Dendritic cell treated with granulocyte-macrophage colony-stimulating factor and Interleukin-4, amounts not matched to agents 40 ng/mL and 50 ng/mL, for 4 days (primary cell): ENCODE measurements around the gene PI4K2A.
"Not testable (repeated sequence)": the region's sequence is repeated elsewhere in the genome, so short reads cannot be mapped to it uniquely, and the experiment has no call there.

ENCODE experiments used
- H3K27ac Mint-ChIP-seq: one replicate; pipeline ENCODE4 v1.8.0; 2022; ENCODE audit warnings: mild to moderate bottlenecking, mixed read lengths
- H3K27me3 Mint-ChIP-seq: one replicate; pipeline ENCODE4 v1.8.0; 2022; ENCODE audit warnings: mild to moderate bottlenecking, mixed read lengths
- H3K36me3 Mint-ChIP-seq: one replicate; pipeline ENCODE4 v1.8.0; 2022; ENCODE audit warnings: low read depth, mixed read lengths
- H3K4me1 Mint-ChIP-seq: one replicate; pipeline ENCODE4 v1.8.0; 2022; ENCODE audit warnings: low read depth, mixed read lengths
- H3K4me3 Mint-ChIP-seq: one replicate; pipeline ENCODE4 v1.8.0; 2022; ENCODE audit warnings: mild to moderate bottlenecking, moderate library complexity, mixed read lengths
- H3K9me3 Mint-ChIP-seq: one replicate; pipeline ENCODE4 v1.8.0; 2022; ENCODE audit warnings: mixed read lengths
- intact Hi-C: fragments of 100-400 bp; cut with micrococcal nuclease; formaldehyde crosslinking; loops from one replicate; pipeline ENCODE4 v1.15.0; 2022

Gene PI4K2A

GRCh38 chr10:97612386-97612785 lies 28.1 kb upstream of the PI4K2A start:
- Mint-ChIP-seq H3K27me3 (no peaks in the 10 kb centered on the region), H3K36me3 (no peaks in the 10 kb centered on the region)
- intact Hi-C loops: loop anchor here (5.0 kb wide), 1 partner anchor 40 kb away; the partner anchor contains the start of gene ANKRD2

GRCh38 chr10:97618285-97618684 lies 22.2 kb upstream of the PI4K2A start:
- Mint-ChIP-seq H3K27ac (no peak overlapping the region), H3K36me3 (no peaks in the 10 kb centered on the region), H3K4me3 (no peak overlapping the region), H3K27me3 (no peaks in the 10 kb centered on the region), H3K4me1 (no peaks in the 10 kb centered on the region), H3K9me3 (no peaks in the 10 kb centered on the region)
- intact Hi-C loops: no loop called here

More at GRCh38 chr10:97612386-97612785, 28.1 kb upstream of the PI4K2A start:
- no peaks in the 10 kb centered on the region for H3K9me3 Mint-ChIP-seq
- H3K4me3 Mint-ChIP-seq: no peak overlapping the region
- H3K4me1 Mint-ChIP-seq: no peaks in the 10 kb centered on the region
- no peak overlapping the region for H3K27ac Mint-ChIP-seq

GRCh38 chr10:97618733-97619132 lies 21.7 kb upstream of the PI4K2A start:
- Mint-ChIP-seq H3K9me3 (no peaks in the 10 kb centered on the region), H3K4me3 (no peak overlapping the region), H3K36me3 (no peaks in the 10 kb centered on the region), H3K4me1 (no peaks in the 10 kb centered on the region), H3K27ac (no peak overlapping the region), H3K27me3 (no peaks in the 10 kb centered on the region)
- intact Hi-C loops: no loop called here

- Mint-ChIP-seq H3K27me3 (no peaks in the 10 kb centered on the region), H3K4me3 (no peak overlapping the region), H3K27ac (no peak overlapping the region), H3K36me3 (no peaks in the 10 kb centered on the region), H3K9me3 (no peaks in the 10 kb centered on the region), H3K4me1 (no peaks in the 10 kb centered on the region)
- intact Hi-C loops: loop anchor here (10.0 kb wide), 1 partner anchor 118 kb away; no protein-coding TSS in a partner anchor
Observed at GRCh38 chr10:97623277-97623676, 17.2 kb upstream of the PI4K2A start.

GRCh38 chr10:97627731-97628130 lies 12.7 kb upstream of the PI4K2A start:
- Mint-ChIP-seq H3K9me3 (no peaks in the 10 kb centered on the region), H3K36me3 (no peaks in the 10 kb centered on the region), H3K4me1 (peaks cover 6% of the 10 kb centered on the region), H3K4me3 (no peak overlapping the region), H3K27me3 (peaks cover 2% of the 10 kb centered on the region), H3K27ac (no peak overlapping the region)
- intact Hi-C loops: loop anchor here (10.0 kb wide), 1 partner anchor 123 kb away; no protein-coding TSS in a partner anchor

- H3K27ac Mint-ChIP-seq: no peak overlapping the region
- peaks cover 11% of the 10 kb centered on the region for H3K4me1 Mint-ChIP-seq
- H3K36me3 Mint-ChIP-seq: peaks cover 3% of the 10 kb centered on the region
- peaks cover 2% of the 10 kb centered on the region for H3K27me3 Mint-ChIP-seq
- intact Hi-C loops: loop anchor here (10.0 kb wide), 1 partner anchor 123 kb away; no protein-coding TSS in a partner anchor
- no peak overlapping the region for H3K4me3 Mint-ChIP-seq
- no peaks in the 10 kb centered on the region for H3K9me3 Mint-ChIP-seq
Observed at GRCh38 chr10:97628228-97628627, 12.2 kb upstream of the PI4K2A start.

GRCh38 chr10:97629289-97629688 lies 11.2 kb upstream of the PI4K2A start:
- Mint-ChIP-seq H3K27me3 (peaks cover 2% of the 10 kb centered on the region), H3K4me1 (peaks cover 13% of the 10 kb centered on the region), H3K9me3 (no peaks in the 10 kb centered on the region), H3K27ac (no peak overlapping the region), H3K36me3 (peaks cover 6% of the 10 kb centered on the region), H3K4me3 (no peak overlapping the region)
- intact Hi-C loops: loop anchor here (10.0 kb wide), 1 partner anchor 124 kb away; no protein-coding TSS in a partner anchor

- intact Hi-C loops: no loop called here
- Mint-ChIP-seq H3K36me3 (peaks cover 6% of the 10 kb centered on the region), H3K4me1 (peaks cover 13% of the 10 kb centered on the region), H3K4me3 (no peak overlapping the region), H3K27me3 (peaks cover 2% of the 10 kb centered on the region), H3K27ac (no peak overlapping the region), H3K9me3 (no peaks in the 10 kb centered on the region)
Observed at GRCh38 chr10:97631098-97631497, 9.4 kb upstream of the PI4K2A start.

- Mint-ChIP-seq H3K9me3 (no peaks in the 10 kb centered on the region), H3K4me3 (peak within 1 kb of the TSS; percentile 97), H3K36me3 (peaks cover 6% of the 10 kb centered on the region), H3K4me1 (peaks cover 15% of the 10 kb centered on the region), H3K27ac (peak within 1 kb of the TSS; percentile 78), H3K27me3 (peaks cover 2% of the 10 kb centered on the region)
- intact Hi-C loops: no loop called here
Observed at GRCh38 chr10:97632949-97633884, 7.3 kb upstream of the PI4K2A start, which contains the start of gene MORN4. MORN4 (minus strand) TSS chr10:97633500; CDS start chr10:97619653, 13,847 bp downstream.

- Mint-ChIP-seq H3K36me3 (peaks cover 6% of the 10 kb centered on the region), H3K9me3 (no peaks in the 10 kb centered on the region), H3K27ac (peak overlapping the region; percentile 78), H3K27me3 (peaks cover 2% of the 10 kb centered on the region), H3K4me1 (peaks cover 19% of the 10 kb centered on the region), H3K4me3 (peak overlapping the region; percentile 97)
- intact Hi-C loops: no loop called here
Observed at GRCh38 chr10:97633921-97634320, 6.5 kb upstream of the PI4K2A start.

- peaks cover 4% of the 10 kb centered on the region for H3K27me3 Mint-ChIP-seq
- intact Hi-C loops: no loop called here
Observed at GRCh38 chr10:97635577-97635976, 4.9 kb upstream of the PI4K2A start.

GRCh38 chr10:97639090-97639489 lies 1.4 kb upstream of the PI4K2A start:
- H3K9me3 Mint-ChIP-seq, H3K27me3 Mint-ChIP-seq, intact Hi-C loops, H3K27ac Mint-ChIP-seq, H3K4me3 Mint-ChIP-seq: not testable (repeated sequence)
- Mint-ChIP-seq H3K36me3 (peaks cover 26% of the 10 kb centered on the region), H3K4me1 (peaks cover 27% of the 10 kb centered on the region)

More at GRCh38 chr10:97635577-97635976, 4.9 kb upstream of the PI4K2A start:
- H3K36me3 Mint-ChIP-seq: peaks cover 6% of the 10 kb centered on the region
- no peak overlapping the region for H3K4me3 Mint-ChIP-seq
- no peak overlapping the region for H3K27ac Mint-ChIP-seq
- peaks cover 24% of the 10 kb centered on the region for H3K4me1 Mint-ChIP-seq
- H3K9me3 Mint-ChIP-seq: no peaks in the 10 kb centered on the region

- Mint-ChIP-seq H3K4me1 (peaks cover 36% of the 10 kb centered on the region), H3K4me3 (peak overlapping the region; percentile 95), H3K9me3 (no peaks in the 10 kb centered on the region), H3K36me3 (peaks cover 47% of the 10 kb centered on the region), H3K27me3 (peaks cover 1% of the 10 kb centered on the region), H3K27ac (peak overlapping the region; percentile 97)
- intact Hi-C loops: loop anchor here (1.0 to 10.0 kb wide), 3 partner anchors 8 to 146 kb away; partner anchors contain the start of genes AVPI1, MMS19 and UBTD1
Observed at GRCh38 chr10:97640868-97641811, 669 bp downstream of the PI4K2A start.
